AG09309 (cell line): ENCODE measurements around the gene IRAK2.

Source experiments
- DNase-seq: peaks from one replicate; pipeline ENCODE4 v3.0.0-alpha.2; 2010; ENCODE audit warnings: low read depth
- H3K4me3 ChIP-seq: 2 replicates; pipeline ENCODE4 v1.5.1; 2011; ENCODE audit warnings: mild to moderate bottlenecking, low read depth, low read length, moderate library complexity; ENCODE audit not compliant: control insufficient read depth
- CTCF ChIP-seq: IDR thresholded peaks from 2 replicates; pipeline ENCODE4 v1.5.1; 2011; ENCODE audit warnings: mild to moderate bottlenecking, low read depth, low read length, inconsistent platforms; ENCODE audit not compliant: insufficient read depth, control insufficient read depth; ENCODE audit errors: missing control alignments

IRAK2 gene

GRCh38 chr3:10188804-10189556, 24.3 kb downstream of the IRAK2 start:
- no peak for TF ChIP-seq CTCF
- no peak for DNase-seq
- no peak overlapping the region for H3K4me3 ChIP-seq

- no peak overlapping the region for H3K4me3 ChIP-seq
- no peak for DNase-seq
- no peak for TF ChIP-seq CTCF
Observed at GRCh38 chr3:10189557-10190354, 25.0 kb downstream of the IRAK2 start.

DNA sequence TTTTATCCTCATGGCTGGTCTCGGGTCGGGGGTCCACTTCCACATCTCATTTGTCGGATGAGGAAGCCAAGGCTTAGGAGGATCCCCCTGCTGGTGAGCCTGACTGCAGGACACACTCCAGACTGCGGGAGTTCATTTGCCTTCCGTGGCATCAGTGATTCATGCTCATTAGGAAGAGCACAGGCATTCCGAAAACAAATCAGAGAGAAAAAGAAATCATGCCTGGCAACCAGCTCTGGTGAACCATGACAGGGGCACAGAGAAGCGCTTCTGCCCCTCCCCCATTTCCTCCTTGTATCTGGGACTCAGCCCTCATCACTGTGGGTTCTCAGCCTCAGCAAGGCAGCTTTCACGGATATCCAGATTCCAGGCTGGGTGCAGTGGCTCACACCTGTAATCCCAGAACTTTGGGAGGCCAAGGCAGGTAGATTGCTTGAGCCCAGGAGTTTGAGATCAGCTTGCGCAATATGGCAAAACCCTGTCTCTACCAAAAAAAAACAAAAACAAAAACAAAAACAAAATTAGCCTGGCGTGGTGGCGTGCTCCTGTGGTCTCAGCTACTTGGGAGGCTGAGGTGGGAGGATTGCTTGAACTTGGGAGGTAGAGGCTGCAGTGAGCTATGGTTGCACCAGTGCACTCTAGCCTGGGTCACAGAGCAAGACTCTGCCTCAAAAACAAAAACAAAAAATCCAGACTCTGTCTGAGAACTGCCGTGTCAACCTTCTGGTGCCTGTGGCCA, 28.4 kb downstream of the IRAK2 start:
- no peak overlapping the region for H3K4me3 ChIP-seq
- peak; percentile 88 for TF ChIP-seq CTCF
- DNase-seq, result peak; percentile 86

DNA sequence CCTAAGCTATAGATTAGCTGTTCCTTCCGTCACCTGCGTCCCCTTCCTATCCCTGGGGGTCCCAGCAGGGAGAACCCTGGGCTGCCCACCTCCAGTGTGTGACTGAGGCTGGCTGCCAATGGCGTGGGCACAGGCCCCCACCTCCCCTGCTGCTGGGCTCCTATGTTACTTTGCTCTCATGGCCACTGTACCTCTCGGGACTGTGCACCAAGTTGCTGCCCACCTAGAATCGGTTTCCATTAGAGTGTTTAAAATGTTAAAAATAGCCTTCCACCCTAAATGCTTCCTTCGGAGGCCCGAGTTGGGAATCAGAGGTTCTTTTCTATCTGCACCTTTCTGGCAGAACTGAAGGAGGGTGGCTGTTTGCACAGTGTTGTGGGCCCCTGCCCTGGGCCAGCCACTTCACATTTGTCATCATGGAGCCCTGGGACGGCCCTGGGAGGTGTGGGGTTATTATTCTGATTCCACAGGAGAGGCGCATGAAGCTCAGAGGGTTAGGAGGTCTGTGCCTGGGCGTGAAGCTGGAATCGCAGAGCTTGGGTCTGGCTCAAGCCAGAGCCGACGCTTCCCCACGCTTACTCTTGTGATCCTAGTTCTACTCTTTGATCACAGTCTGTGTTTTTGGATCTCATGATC, 29.1 kb downstream of the IRAK2 start:
- no peak overlapping the region for H3K4me3 ChIP-seq
- TF ChIP-seq CTCF, result no peak
- DNase-seq, result no peak

DNA sequence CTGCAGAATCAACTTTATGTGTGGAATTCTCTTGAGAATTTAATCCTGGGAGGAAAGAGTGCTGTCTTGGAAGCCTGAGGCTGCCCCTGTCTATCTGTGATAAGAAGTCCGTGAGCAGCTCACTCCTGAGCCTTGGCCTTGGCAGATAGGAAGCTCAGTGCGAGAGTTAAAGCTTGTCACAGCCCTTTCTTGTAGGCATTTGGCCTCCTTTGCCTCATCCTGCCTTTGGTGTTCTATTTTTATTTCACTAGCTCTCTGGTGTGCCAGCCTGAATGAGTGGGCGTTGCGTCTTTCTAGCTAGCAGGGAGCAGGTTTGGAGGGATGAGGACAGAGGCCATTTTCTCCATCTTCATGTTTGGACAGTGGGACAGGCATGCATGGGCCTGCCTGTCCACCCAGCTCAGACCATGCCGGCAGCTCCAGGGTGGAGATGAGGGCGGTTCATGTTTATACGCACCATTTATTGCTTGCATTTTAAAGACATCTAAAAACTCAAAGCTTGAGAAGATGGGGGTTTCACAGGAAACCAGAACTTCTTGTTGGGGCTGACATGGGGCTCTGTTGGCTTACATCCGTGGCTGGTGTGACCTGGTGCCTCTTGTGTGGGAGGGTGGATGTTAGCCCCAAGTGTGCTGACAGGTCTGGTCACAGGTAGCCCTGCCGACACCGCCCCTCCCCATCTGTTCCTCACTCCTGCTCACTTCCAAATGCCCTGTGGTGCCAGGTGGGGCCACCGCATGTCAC, 29.8 kb downstream of the IRAK2 start:
- H3K4me3 ChIP-seq, result no peak overlapping the region
- DNase-seq, result no peak

More for the DNA sequence above, 29.8 kb downstream of the IRAK2 start:
- no peak for TF ChIP-seq CTCF
